ENCODE results near the gene TMEM100.

Gene TMEM100, protein sequence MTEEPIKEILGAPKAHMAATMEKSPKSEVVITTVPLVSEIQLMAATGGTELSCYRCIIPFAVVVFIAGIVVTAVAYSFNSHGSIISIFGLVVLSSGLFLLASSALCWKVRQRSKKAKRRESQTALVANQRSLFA

DNA sequence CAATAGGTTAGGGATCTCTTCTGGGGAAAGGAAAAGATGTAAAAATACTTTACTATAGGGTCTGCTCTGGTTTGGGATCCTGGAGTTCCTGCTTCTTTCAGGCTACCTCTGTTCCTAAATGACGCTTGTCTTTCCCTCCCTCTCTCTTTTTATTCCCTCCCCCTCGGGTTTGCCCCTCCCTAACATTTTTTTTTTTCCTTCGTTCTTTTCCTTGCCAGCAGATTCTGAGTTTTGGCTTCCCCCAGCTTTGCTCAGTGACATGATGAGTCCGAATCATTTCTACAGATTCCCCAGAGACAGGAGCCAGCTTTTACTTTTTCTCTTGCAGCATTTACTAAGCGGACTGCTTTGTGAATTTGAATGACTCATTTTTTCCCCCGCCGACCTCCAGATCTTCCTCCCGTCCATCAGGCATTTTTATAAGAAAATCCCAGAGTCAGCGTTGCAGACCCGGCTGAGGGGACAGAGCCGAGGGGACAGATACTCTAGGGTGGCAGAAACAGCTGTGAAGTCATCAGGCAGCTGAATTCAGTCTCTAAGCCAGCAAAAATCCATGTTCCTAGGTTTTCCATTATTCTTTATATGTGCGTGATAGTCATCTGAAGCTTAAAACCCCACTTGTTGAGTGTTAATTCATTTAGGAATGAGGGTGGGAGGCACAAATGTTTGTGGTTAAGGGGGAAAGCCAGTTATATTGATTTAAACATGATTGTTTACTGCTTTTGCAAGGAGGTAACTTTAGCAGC, at the start of gene TMEM100:
TMEM100 (minus strand) TSS at position 123 of the 746 bp plus-strand sequence. CDS start 1,794 bp downstream, outside the sequence.
- Histone ChIP-seq H3K9me3 (ENCODE audit: insufficient read depth, low read depth, low read length) (no peaks in the 10 kb centered on the region), H3K27ac (ENCODE audit: low read length) (no peak within 1 kb of the TSS), H3K4me1 (ENCODE audit: insufficient read depth, low read length) (peaks cover 21% of the 10 kb centered on the region), H3K36me3 (ENCODE audit: insufficient read depth, low read depth, low read length) (no peaks in the 10 kb centered on the region), H3K4me3 (ENCODE audit: low read length) (peak within 1 kb of the TSS; percentile 59), H3K9ac (ENCODE audit: low read depth, low read length) (peak within 1 kb of the TSS; percentile 39; the same call in 1 of the 2 replicates), H3K27me3 (ENCODE audit: insufficient read depth, low read length) (no peaks in the 10 kb centered on the region)

DNA sequence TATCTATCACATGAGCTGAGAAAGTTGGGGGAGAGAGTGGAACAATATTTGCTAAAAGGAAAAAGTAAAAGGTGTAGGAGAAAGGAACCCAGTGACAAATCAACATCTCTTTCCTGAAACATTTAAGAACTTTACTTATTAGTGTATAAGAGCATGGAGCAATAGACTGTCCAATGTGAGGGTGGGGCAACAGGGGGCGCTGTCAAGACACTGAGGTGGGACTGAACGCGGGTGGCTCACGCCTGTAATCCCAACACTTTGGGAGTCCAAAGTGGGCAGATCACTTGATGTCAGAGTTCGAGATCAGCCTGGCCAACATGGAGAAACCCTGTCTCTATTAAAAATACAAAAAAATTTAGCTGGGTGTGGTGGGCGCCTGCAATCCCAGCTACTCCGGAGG, 49.4 kb upstream of the TMEM100 start:
- peaks cover 12% of the 10 kb centered on the region; the same call in 1 of the 2 replicates for H3K36me3 ChIP-seq (ENCODE audit: insufficient read depth, low read depth, low read length)
- H3K4me1 ChIP-seq (ENCODE audit: insufficient read depth, low read length), result no peaks in the 10 kb centered on the region
- no peaks in the 10 kb centered on the region for H3K9me3 ChIP-seq (ENCODE audit: insufficient read depth, low read depth, low read length)
- H3K27me3 ChIP-seq (ENCODE audit: insufficient read depth, low read length), result no peaks in the 10 kb centered on the region
- H3K9ac ChIP-seq (ENCODE audit: low read depth, low read length), result no peak overlapping the region
- no peak overlapping the region for H3K27ac ChIP-seq (ENCODE audit: low read length)
- H3K4me3 ChIP-seq (ENCODE audit: low read length), result no peak overlapping the region

DNA sequence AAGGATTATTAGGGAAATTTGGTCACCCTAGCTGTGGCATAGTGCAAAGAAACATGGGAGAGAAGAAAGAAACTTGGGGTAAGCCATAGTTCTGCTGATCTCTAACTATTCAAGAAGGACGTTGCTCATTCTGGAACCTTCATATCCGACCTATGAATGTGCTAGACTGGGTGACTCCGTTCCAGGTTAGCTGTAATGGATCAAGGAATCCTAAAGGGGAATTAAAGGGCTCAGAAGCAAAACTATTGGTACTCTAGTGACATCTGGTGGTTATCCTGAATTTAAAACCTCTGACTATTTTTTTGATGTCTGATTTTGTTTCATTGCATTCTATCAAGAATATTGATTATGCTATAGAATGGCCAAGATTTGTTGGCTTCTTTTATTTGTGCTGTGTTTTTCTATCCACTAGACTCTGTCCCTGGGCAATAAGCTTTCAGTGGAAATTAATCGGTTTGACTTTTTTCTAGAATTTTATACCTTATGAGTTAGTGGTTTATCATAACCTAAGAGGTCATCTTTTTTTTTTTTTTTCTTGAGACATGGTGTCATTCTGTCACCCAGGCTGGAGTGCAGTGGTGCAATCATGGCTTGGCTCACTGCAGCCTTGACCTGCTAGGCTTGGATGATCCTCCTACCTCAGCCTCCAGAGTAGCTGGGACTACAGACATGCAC, 47.7 kb upstream of the TMEM100 start:
- H3K27ac ChIP-seq (ENCODE audit: low read length), result no peak overlapping the region
- no peak overlapping the region for H3K4me3 ChIP-seq (ENCODE audit: low read length)
- no peaks in the 10 kb centered on the region for H3K4me1 ChIP-seq (ENCODE audit: insufficient read depth, low read length)
- H3K36me3 ChIP-seq (ENCODE audit: insufficient read depth, low read depth, low read length), result peaks cover 2% of the 10 kb centered on the region; the same call in 1 of the 2 replicates
- H3K9me3 ChIP-seq (ENCODE audit: insufficient read depth, low read depth, low read length), result no peaks in the 10 kb centered on the region
- H3K9ac ChIP-seq (ENCODE audit: low read depth, low read length), result no peak overlapping the region
- no peaks in the 10 kb centered on the region for H3K27me3 ChIP-seq (ENCODE audit: insufficient read depth, low read length)

DNA sequence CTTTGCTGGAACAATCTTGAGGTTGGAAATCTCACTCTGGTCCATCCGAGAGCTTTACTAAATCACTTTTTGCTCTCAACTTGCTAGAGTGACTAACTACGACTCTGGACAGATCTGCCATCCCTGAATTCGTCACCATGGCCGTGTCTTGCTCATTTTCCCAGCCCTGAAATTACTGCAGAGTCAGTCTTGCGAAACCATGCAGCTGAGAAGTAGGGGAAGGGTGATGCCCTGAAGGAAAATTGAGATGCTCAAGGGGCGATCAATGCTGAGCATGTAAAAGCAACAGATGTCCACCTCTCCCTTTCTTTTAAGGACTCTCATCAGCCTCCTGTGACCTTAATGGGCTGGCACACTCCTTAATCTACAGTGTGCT, 46.9 kb upstream of the TMEM100 start:
- H3K4me3 ChIP-seq (ENCODE audit: low read length), result no peak overlapping the region
- H3K27me3 ChIP-seq (ENCODE audit: insufficient read depth, low read length), result no peaks in the 10 kb centered on the region
- H3K36me3 ChIP-seq (ENCODE audit: insufficient read depth, low read depth, low read length), result no peaks in the 10 kb centered on the region; the same call in 1 of the 2 replicates
- no peak overlapping the region for H3K9ac ChIP-seq (ENCODE audit: low read depth, low read length)
- no peaks in the 10 kb centered on the region for H3K9me3 ChIP-seq (ENCODE audit: insufficient read depth, low read depth, low read length)
- H3K4me1 ChIP-seq (ENCODE audit: insufficient read depth, low read length), result no peaks in the 10 kb centered on the region
- no peak overlapping the region for H3K27ac ChIP-seq (ENCODE audit: low read length)

DNA sequence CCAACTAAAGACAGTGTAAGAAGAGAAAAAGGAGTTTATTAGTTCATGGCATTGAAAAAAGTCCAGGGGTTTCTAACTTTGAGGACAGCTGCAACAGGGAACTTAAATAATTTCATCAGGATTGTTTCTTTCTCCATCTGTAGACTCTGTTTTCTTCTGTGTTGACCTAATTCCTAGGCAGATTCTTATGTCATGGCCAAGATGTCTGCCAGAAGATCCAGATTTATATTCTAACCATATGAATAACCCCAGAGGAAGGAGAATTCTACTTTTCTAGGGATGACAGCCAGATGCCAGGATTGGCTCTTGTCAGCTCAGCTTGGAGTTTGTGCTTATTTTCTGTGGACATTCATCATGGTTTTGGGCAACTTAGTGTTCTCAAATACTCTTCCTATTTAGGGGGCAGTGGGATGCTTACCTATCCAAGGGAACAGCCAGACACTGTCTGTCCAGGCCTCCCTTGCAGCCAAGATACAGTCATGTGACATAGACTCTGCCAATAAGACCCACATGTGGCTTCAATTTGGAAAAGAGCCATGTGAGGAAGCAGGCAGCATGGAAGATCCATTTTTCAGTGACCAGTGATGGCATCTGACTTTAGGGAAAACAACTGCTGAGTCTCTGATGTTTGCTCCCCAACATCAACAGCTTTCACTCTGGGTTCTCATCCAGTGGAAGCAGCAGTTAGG, 46.4 kb upstream of the TMEM100 start:
- Histone ChIP-seq H3K36me3 (ENCODE audit: insufficient read depth, low read depth, low read length) (no peaks in the 10 kb centered on the region; the same call in 1 of the 2 replicates), H3K4me1 (ENCODE audit: insufficient read depth, low read length) (no peaks in the 10 kb centered on the region), H3K9me3 (ENCODE audit: insufficient read depth, low read depth, low read length) (no peaks in the 10 kb centered on the region), H3K27me3 (ENCODE audit: insufficient read depth, low read length) (no peaks in the 10 kb centered on the region), H3K9ac (ENCODE audit: low read depth, low read length) (no peak overlapping the region), H3K4me3 (ENCODE audit: low read length) (no peak overlapping the region), H3K27ac (ENCODE audit: low read length) (no peak overlapping the region)

DNA sequence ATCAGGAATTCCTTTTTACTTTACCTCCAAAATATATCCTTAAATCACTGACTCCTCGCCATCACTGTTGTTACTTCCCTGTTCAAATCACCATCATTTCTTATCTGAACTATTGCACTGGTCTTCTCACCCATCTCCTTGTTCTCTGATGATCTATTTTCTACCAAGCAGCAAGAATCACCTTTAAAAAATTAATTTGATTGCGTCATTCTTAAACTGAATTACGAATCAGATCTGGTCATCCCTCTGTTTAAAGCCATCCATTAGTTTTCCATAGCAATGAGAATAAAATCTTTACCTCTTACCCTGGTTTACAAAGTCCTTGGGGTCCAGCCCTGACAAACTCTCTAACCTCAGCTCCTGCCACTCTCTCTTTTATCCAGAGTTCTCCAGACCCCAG, 42.8 kb upstream of the TMEM100 start:
- Histone ChIP-seq H3K9ac (ENCODE audit: low read depth, low read length) (no peak overlapping the region), H3K27me3 (ENCODE audit: insufficient read depth, low read length) (no peaks in the 10 kb centered on the region), H3K4me3 (ENCODE audit: low read length) (no peak overlapping the region), H3K36me3 (ENCODE audit: insufficient read depth, low read depth, low read length) (no peaks in the 10 kb centered on the region; the same call in 1 of the 2 replicates), H3K4me1 (ENCODE audit: insufficient read depth, low read length) (no peaks in the 10 kb centered on the region), H3K27ac (ENCODE audit: low read length) (no peak overlapping the region), H3K9me3 (ENCODE audit: insufficient read depth, low read depth, low read length) (no peaks in the 10 kb centered on the region)

DNA sequence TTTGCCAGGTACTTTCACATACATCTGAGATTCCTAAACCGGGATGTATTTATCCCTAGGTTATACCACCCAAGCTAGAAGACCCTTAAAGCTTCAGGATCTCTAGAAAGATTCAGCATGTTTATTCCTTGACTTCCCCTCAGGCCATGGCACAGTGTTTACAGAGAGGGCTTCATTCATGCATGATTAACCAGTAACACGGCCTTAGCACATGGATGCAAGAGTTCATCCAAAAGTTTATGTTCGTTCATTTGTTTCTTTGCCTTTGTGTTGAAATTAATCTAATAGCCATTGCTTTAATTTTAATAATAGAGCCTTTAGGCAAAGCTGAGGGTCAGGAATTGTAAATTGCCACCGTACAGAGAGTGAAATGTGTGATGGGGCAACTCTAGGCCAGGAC, 41.9 kb upstream of the TMEM100 start:
- Histone ChIP-seq H3K36me3 (ENCODE audit: insufficient read depth, low read depth, low read length) (no peaks in the 10 kb centered on the region; the same call in 1 of the 2 replicates), H3K27me3 (ENCODE audit: insufficient read depth, low read length) (no peaks in the 10 kb centered on the region), H3K27ac (ENCODE audit: low read length) (no peak overlapping the region), H3K4me1 (ENCODE audit: insufficient read depth, low read length) (no peaks in the 10 kb centered on the region), H3K4me3 (ENCODE audit: low read length) (no peak overlapping the region), H3K9me3 (ENCODE audit: insufficient read depth, low read depth, low read length) (no peaks in the 10 kb centered on the region), H3K9ac (ENCODE audit: low read depth, low read length) (no peak overlapping the region)

DNA sequence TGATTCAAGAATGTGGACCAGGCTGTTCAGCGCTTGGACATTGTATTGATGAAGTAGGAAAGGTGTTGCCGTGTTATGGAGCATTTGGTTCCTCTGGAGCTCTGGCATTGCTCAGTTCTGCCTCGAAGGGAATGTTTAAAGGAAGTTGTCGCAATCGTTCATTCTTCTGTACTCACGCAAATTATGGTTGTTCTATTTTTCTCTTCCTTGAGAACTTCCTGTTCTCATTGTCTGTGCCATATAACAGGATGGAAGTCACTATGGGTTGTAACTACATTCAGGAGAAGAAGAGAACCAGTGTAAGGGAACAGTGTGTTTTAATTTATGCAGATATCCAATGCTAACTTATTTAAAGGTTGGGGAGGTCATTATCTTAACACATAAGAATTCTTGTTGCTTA, 41.2 kb upstream of the TMEM100 start:
- Histone ChIP-seq H3K27ac (ENCODE audit: low read length) (no peak overlapping the region), H3K9ac (ENCODE audit: low read depth, low read length) (no peak overlapping the region), H3K4me3 (ENCODE audit: low read length) (no peak overlapping the region), H3K36me3 (ENCODE audit: insufficient read depth, low read depth, low read length) (no peaks in the 10 kb centered on the region), H3K4me1 (ENCODE audit: insufficient read depth, low read length) (no peaks in the 10 kb centered on the region), H3K9me3 (ENCODE audit: insufficient read depth, low read depth, low read length) (no peaks in the 10 kb centered on the region), H3K27me3 (ENCODE audit: insufficient read depth, low read length) (no peaks in the 10 kb centered on the region)

DNA sequence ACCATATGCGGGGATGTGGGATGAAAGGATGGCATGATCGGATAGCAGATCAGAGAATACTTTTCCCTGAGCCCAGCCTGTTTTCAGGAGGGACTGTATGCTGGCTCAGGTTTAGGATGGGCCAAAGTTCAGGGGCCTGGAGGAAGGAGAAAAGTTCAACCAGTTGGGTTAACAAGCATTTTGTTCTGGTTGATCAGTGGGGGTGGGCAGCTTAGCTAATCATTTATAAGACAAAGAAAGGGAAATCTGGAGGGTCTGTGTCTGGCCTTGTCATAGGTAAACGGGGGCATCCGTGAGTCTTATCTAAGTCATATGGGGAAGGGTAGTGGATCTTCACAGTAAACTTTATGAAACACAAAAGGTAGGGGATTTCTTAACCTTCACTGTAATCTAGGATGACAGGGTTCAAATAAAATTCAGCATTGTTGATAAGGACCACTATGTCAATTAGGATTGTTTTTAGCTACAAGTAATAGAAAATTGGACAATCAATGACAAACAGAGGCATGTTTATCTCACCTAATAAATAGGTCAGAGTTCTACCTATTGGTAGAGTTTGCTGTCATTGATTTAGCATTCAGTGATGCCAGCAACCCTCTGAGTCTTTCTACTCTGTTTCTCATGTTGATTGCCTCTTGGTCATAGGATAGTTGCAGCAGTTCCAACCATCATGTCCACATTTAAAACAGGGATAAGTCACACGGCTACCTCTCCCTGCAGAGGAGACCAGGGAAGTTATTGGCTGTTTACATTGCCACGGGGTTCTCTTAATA, 39.6 kb upstream of the TMEM100 start:
- no peaks in the 10 kb centered on the region for H3K27me3 ChIP-seq (ENCODE audit: insufficient read depth, low read length)
- H3K4me3 ChIP-seq (ENCODE audit: low read length), result no peak overlapping the region
- no peak overlapping the region for H3K27ac ChIP-seq (ENCODE audit: low read length)
- no peak overlapping the region for H3K9ac ChIP-seq (ENCODE audit: low read depth, low read length)
- H3K4me1 ChIP-seq (ENCODE audit: insufficient read depth, low read length), result no peaks in the 10 kb centered on the region
- no peaks in the 10 kb centered on the region for H3K36me3 ChIP-seq (ENCODE audit: insufficient read depth, low read depth, low read length)
- no peaks in the 10 kb centered on the region for H3K9me3 ChIP-seq (ENCODE audit: insufficient read depth, low read depth, low read length)

DNA sequence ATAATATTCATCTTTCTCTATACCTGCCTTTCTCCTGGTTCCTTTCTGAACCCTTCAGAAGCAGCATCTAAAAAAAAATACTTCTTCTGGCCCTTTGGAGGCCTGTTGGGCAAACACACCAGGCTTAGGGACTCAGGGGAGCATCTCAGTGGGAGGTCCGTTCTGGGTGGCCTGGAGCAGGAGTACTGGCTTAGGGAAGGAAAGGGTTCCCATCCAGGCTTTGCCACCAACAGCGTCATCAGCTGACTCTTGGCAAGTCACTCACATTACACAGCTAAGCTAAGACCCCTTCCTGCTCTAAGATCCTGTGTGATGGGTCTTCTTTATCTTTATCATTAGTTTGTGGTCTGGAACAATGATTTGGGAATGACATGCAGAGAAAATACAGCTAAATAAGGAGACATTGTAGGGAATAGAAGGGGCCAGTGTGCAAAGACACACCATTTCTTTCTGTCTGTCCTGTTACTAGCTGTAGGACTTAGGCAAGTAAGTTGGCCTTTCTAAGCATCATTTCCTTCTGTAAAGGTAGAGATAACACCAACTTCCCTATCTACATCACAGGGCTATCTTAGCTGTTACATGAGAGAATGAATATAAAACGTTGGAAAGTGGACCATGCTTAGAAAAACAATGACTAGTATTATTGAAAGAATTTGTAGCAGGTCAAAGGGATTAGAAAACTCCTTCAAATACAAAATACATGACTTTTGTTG, 38.1 kb upstream of the TMEM100 start:
- no peaks in the 10 kb centered on the region for H3K4me1 ChIP-seq (ENCODE audit: insufficient read depth, low read length)
- no peak overlapping the region for H3K4me3 ChIP-seq (ENCODE audit: low read length)
- H3K27ac ChIP-seq (ENCODE audit: low read length), result no peak overlapping the region
- no peaks in the 10 kb centered on the region for H3K9me3 ChIP-seq (ENCODE audit: insufficient read depth, low read depth, low read length)
- H3K36me3 ChIP-seq (ENCODE audit: insufficient read depth, low read depth, low read length), result no peaks in the 10 kb centered on the region
- H3K9ac ChIP-seq (ENCODE audit: low read depth, low read length), result no peak overlapping the region
- H3K27me3 ChIP-seq (ENCODE audit: insufficient read depth, low read length), result no peaks in the 10 kb centered on the region

DNA sequence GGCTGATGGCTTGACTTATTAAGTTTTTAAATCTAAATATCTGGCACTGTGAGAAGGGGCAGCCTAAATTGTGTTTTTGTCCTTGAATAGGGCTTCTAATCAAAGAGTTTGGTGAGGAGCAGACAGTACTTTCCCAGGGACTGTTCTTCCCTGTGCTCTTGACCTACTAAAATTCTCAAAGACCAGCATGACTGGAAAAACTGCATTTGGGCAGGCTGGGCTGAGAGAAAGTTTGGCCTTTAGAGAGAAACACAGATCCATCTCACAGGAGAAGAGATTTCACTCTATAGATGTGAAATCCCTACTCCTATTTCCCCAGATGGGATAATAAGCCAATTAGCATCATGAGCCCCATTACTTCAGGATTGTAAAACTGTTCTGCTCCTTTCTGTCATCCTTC, 35.5 kb upstream of the TMEM100 start:
- Histone ChIP-seq H3K9ac (ENCODE audit: low read depth, low read length) (no peak overlapping the region), H3K27ac (ENCODE audit: low read length) (no peak overlapping the region), H3K36me3 (ENCODE audit: insufficient read depth, low read depth, low read length) (no peaks in the 10 kb centered on the region), H3K4me3 (ENCODE audit: low read length) (no peak overlapping the region), H3K27me3 (ENCODE audit: insufficient read depth, low read length) (no peaks in the 10 kb centered on the region), H3K9me3 (ENCODE audit: insufficient read depth, low read depth, low read length) (no peaks in the 10 kb centered on the region), H3K4me1 (ENCODE audit: insufficient read depth, low read length) (no peaks in the 10 kb centered on the region)

Data from iPS-20b (cell line).